Stimulated activated CD4-positive, alpha-beta T cell treated with anti-CD3 and anti-CD28 coated beads, TNF-alpha, amount 100 ng/mL, for 24 hours (primary cell): ENCODE measurements around the gene COL4A2.
"Not testable (repeated sequence)": the region's sequence is repeated elsewhere in the genome, so short reads cannot be mapped to it uniquely, and the experiment has no call there.

Source experiments
- DNase-seq, 3 experiments: peaks; one replicate each; pipeline ENCODE4 v3.0.0-alpha.2; 2020; ENCODE audit warnings: low read depth in 3 of 3

COL4A2 gene

DNA sequence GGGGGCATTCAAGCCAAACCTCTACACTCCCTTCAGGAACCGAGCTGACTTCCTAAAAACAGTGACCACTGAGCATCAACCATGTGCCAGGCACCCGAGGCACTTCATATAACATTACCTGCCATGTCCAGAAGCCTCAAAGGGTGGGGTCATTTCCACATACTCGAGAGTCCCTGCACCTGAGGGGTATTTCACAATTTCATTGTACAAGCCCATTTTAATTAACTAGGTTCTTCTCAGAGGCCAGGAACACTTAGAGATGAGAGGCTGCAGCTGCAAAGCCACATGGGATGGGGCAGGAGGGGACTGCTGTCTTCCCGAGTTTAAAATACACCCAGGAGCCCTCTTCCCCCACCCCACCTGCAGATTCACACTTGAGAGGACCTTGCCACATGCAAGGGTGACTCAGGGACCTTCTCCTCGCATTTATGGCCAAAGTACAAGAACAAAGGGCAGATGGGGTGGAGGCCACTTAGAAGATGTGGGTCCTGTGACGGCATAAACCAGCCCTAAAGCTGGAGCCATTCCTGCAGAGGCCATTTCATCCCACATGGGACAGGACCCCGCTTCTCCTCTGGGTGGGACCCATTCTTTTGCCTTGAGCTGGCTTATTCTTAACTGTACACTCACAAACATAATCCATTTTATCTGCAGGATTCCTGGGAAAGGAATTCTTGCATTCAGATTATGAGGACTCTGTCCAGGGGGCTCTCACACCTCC is 210.6 kb downstream of the COL4A2 start:
- DNase-seq: no peak

GRCh38 chr13:110518226-110518525 is 211.1 kb downstream of the COL4A2 start:
- no peak for DNase-seq

DNA sequence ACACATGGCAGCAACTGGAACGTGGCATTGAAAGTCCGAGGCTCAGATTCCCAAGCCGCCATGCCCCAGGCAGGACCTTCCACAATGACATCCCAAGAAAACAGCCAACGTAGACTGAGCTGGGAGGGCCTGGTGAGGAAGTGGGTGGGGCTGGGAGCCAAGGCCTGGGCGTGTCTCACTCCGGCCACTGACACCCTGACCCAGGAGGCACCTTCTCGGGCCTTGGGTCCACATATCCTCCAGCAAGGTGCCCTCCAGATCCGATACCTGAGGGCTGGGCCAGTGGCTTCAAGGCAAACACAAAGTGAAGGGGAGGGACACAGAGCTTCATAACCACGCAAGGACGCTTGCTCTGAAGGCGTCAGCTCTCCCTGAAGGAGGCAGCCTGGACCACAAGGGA is 211.5 kb downstream of the COL4A2 start:
- DNase-seq: no peak

DNA sequence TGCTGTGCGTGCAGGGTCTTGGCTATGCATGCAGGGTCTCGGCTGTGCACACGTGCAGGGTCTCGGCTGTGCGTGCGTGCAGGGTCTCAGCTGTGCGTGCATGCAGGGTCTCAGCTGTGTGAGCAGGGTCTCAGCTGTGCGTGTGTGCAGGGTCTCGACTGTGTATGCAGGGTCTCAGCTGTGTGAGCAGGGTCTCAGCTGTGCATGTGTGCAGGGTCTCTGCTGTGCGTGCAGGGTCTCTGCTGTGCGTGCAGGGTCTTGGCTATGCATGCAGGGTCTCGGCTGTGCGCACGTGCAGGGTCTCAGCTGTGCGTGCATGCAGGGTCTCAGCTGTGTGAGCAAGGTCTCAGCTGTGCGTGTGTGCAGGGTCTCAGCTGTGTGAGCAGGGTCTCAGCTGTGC is 212.0 kb downstream of the COL4A2 start:
- no peak for DNase-seq

GRCh38 chr13:110519506-110519905 is 212.4 kb downstream of the COL4A2 start:
- no peak for DNase-seq

- DNase-seq: no peak
Observed at GRCh38 chr13:110520431-110521295, 213.6 kb downstream of the COL4A2 start.

DNA sequence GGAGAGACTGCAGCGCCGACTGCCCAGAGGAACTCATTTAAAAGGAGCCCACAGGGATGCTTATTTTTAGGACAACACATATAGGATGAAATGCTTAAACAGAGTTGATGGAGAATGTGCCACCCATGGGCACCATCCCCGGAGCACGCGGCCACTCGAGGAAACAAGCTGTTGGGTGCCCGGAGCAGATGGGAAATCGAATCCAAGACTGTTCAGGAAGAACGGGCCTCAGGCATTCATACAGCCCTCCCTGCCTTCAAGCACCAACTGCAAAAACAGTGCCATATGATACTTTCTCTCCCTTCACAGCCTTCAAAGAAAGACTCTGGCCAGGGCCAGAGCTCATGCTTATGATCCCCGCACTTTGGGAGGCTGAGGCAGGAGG is 214.2 kb downstream of the COL4A2 start:
- DNase-seq: no peak

- DNase-seq: no peak
Observed at GRCh38 chr13:110521946-110522345, 214.9 kb downstream of the COL4A2 start.

DNA sequence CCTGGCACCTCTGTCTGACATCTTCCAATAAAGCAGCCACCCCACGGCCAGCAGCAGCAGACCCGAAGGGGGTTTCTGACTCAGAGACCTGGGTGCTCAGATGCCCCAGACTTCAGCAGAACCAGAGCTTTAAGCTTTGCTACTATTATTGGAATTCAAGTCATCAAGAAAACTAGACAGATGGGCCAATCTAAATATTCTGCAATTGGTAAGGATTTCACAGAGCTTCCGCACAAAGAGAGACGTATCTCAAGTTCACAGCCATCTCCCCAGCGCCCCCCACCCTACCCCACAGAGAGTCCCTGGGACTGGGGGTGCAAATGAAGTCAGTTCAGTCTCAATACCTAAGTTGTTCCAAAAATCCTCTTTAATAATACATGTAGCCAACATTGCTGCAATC is 215.6 kb downstream of the COL4A2 start:
- DNase-seq: no peak

DNA sequence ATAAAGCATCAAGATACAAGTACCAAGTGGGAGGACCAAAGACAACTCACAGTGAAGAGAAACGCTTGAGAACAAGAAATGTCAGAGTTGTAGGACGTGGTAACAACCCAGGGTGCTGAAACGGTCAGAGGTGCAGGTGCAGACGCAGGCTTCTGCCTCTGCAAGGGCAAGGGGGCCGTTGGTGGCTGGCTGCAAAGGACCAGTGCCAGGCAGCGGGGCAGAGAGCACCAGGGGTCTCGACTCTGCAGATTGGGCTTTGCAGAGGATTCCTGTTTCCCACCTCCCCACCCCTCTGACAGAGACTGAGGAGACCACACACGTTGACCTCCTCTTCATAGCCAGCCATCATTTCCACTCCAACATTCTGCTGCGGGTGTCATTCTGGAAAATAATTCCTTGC is 216.1 kb downstream of the COL4A2 start:
- DNase-seq: no peak

DNA sequence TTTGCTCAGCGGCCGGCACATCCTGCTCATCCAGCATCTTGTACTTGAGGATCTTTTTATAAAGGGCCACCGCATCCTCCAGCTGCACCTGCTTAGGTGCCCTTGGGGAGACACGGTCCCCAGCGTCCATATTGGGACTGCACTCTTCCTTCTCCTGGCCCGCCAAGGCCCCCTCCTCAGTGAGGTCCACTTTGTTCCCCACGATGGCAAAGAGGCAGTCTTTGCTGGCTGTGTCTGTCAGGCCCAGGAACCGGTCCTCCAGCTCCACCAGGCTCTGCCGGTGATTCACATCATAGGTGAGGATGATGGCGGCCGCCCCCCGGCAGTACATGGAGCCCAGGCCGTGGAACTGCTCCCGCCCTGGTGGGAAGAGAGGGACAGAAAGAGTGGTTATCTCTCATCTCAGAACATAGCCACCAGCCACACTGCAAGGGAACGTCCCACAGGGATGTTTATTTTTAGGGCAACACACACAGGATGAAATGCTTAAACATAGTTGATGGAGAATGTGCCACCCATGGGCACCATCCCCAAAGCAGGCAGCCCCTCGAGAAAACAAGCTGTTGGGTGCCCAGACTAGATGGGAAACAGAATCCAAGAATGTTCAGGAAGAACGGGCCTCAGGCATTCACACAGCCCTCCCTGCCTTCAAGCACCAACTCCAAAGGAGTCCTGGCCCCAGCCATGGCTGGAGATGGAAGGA is 216.9 kb downstream of the COL4A2 start:
- no peak for DNase-seq

GRCh38 chr13:110524541-110525257 is 217.6 kb downstream of the COL4A2 start:
- no peak for DNase-seq

DNA sequence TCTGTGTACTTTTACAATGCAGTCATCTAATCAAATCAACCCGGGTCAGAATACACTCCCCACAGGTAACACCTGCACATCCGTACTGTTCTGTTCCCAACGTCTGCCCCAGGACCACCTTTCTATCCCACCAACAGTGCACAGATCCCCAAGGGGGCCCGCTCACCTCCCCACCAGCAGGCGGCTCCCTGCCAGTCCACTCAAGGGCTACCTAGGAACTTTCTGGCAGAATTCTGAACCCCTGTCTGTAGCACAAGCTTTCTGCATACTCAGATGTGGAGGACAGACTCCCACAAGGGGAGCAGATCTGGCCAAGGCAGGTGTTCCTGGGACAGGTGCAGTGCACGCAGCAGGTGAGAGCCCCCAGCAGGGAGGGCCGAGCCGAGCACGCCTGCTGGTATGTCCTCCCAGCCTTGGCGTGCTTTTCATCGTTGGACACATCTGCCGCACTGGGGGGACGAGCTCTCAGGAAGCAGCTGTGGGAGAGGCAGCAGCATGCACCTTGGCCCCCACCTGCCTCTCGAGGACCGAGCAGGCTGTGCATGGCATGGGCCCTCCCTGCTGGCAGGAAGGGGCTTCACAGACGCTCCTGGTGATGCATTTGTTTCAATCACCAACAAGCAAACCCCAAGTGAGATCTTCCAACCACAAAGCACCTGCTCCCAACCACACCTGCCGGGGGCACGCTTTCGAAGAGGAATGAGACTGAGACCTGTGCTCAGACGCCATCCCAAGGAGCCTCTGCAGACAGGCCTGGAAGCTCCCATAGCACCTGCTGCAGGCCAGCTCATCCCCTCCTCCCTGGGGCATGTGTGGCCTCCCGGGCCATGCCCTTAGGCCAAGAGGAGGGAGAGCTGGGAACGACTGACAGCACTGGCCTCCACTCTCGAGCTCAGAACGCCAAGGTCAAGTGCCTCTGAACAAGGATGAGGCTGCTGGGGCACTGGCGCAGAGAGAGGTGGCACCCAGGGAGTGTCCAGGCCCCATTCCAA is 218.5 kb downstream of the COL4A2 start:
- no peak for DNase-seq

DNA sequence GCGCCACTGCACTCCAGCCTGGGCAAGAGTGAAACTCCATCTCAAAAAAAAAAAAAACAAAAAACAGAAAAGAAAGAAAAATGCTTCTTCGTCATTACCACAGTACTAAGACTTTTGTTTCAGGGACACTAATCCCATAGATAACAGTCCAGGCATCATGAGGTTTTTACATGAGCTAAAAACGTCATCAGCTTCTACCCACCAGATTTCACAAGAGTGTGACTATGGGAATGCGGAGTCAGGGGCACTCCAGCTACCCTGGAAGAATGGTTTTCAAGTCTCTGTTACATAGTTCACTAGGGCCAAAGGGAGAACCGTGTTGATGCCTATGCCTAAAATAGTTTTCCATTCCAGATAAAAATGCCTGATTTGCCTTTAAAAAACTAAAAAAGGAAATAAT is 221.3 kb downstream of the COL4A2 start:
- no peak for DNase-seq

DNA sequence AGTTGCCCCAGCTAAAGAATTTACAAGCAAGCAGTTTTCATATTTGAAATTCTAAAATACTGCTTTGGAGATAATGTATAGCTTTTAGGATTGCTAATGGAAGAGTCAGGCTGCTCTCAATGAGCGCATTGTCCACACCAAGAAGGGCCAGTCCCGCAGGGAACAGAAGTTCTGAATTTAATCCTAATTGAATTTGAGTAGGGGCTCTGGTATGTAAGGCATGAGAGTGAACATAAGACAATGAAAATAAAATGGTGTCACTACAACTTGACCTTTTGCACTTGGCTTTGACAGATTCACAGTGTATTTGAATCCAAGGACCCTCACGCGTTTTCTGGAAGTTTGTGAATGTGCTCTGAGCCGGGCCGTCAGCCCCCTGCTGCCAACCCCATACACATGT is 221.8 kb downstream of the COL4A2 start:
- no peak for DNase-seq

DNA sequence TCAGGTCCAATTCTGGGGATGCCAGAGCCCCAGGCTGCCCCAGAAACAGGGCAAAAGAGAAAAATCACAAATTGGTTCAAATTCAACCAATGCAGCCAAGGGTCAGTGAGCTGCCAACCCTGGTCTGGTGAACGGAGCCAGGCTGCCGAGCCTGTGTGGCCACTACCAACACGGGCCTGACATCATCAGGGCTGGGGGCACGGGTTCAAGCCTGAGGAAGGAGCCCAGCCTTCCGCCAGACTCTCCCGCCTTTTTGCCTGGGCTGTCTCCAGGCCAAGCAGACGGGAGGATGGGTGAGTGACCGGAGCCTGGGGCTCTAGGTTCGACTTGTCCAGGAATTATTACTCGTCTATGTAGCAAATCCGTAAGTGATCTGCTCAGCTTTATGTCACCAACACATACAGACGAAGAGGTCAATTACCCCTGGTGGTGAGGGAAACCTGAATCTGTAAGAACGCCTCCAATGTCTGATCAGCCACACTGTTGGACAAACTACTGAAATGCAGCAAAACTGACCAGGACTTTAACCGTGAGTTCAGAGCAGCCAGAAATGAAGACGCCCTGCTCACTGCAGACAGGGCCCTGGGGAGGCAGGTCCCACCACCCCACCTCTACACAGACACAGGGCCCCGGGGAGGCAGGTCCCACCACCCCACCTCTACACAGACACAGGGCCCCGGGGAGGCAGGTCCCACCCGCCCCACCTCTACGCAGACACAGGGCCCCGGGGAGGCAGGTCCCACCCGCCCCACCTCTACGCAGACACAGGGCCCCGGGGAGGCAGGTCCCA is 222.6 kb downstream of the COL4A2 start:
- DNase-seq: no peak

DNA sequence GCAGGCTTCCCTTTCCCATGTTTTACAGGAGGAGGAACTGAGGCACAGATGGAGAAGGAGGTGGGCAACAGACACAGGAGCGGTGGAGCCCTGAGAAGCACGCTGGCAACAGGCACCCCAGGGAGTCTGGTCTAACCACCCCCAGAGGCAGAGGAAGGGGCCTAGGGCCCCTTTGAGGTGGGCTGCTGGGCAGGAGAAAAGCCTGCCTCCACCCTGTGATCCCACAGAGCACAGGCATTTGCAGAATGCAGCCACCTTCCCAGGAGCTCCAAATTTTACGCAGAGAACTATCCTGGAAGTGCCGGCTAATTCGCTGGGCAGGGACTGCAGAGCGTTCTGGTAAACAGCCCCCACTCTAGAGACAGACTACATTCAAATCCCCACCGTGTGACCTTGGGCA is 224.0 kb downstream of the COL4A2 start:
- DNase-seq: no peak

GRCh38 chr13:110531671-110532083 is 224.6 kb downstream of the COL4A2 start:
- no peak for DNase-seq

DNA sequence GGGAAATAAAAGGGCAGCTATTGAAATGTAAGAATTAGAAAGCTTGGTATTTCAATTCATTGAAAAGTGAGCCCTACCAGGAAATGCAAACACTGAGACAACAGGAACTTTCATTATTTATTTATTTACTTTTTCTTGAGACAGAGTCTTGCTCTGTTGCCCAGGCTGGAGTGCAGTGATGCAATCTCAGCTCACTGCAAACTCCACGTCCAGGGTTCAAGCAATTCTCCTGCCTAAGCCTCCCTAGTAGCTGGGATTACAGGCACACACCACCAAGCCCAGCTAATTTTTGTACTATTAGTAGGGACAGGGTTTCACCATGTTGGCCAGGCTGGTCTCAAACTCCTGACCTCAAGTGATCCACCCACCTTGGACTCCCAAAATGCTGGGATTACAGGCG is 225.2 kb downstream of the COL4A2 start:
- not testable (repeated sequence) for DNase-seq
